Measurements from ENCODE around the gene UBD.

The UBD gene

GRCh38 chr6:29561606-29562181 is 2.2 kb upstream of the UBD start:
- DNase-seq (ENCODE audit: low read depth in 2 of 3, low spot score in 2 of 3), result no peak

DNA sequence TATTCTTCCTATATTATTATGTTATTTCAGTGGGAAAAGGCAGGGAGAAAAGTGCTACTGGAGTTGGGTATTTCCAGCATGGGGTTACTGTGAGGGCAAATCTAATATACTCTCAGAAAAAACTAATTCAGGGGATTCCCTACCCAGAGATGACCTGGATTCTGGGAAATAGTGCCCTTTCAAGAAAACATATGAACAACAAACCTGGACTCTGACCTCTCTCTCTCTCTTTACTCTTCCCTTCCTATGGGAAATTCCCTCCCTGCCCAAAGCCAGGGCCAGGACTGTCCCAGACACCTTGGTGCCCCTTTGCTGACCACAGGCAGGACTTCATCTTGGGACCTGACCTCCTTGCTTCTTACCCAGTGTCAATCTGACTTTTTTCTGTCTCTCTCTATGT is 1.6 kb upstream of the UBD start:
- DNase-seq (ENCODE audit: low read depth in 2 of 3, low spot score in 2 of 3), result no peak

GRCh38 chr6:29558439-29559079 is 973 bp downstream of the UBD start:
- no peak for DNase-seq (ENCODE audit: low read depth in 2 of 3, low spot score in 2 of 3)

DNA sequence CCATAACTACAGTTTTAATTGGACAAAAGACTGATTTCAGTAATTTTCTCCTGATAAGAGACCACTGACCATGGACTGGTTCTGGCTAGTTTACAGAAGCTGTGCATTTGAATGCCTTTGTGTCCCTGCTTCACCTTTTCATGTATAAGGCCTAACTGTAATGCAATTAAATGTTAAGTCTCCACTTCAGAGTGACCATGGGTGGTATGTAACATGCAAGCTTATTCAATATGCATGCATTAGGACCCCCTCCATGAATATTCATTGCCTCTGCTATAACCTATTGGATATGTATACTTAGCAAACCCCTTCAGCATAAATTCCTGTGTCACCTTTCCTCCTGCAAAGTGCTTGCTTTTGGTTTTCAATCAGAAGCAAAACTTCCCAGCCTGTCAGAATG is 2.2 kb downstream of the UBD start:
- no peak for DNase-seq (ENCODE audit: low read depth in 2 of 3, low spot score in 2 of 3)

DNA sequence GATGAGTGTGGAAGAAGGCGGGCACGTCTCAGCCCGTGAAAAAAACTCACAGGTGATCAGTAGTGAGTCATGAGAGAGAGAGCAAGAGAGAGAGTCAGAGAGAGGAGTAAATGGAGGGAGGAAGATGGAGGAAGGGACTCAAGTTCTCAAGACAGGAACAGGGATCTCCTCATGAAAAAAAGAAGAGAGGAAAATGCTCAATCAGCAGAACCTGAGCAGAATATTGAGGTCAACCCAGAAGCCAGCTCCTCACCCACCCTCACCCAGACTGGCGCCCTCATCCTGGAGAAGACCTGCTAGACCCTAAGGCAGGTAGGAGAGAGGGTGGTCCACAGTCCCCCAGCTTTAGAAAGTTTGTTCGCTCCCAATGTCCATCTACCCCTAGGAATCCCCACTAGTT is 4.8 kb downstream of the UBD start:
- no peak for DNase-seq (ENCODE audit: low read depth in 2 of 3, low spot score in 2 of 3)

DNA sequence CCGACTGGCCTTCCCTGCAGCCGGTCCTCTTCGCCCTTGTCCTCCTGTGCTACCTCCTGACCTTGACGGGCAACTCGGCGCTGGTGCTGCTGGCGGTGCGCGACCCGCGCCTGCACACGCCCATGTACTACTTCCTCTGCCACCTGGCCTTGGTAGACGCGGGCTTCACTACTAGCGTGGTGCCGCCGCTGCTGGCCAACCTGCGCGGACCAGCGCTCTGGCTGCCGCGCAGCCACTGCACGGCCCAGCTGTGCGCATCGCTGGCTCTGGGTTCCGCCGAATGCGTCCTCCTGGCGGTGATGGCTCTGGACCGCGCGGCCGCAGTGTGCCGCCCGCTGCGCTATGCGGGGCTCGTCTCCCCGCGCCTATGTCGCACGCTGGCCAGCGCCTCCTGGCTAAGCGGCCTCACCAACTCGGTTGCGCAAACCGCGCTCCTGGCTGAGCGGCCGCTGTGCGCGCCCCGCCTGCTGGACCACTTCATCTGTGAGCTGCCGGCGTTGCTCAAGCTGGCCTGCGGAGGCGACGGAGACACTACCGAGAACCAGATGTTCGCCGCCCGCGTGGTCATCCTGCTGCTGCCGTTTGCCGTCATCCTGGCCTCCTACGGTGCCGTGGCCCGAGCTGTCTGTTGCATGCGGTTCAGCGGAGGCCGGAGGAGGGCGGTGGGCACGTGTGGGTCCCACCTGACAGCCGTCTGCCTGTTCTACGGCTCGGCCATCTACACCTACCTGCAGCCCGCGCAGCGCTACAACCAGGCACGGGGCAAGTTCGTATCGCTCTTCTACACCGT is 6.1 kb downstream of the UBD start:
- no peak for DNase-seq (ENCODE audit: low read depth in 2 of 3, low spot score in 2 of 3)

GRCh38 chr6:29552512-29553051 is 7.0 kb downstream of the UBD start:
- DNase-seq (ENCODE audit: low read depth in 2 of 3, low spot score in 2 of 3), result no peak

GRCh38 chr6:29547573-29547972 is 12.0 kb downstream of the UBD start:
- no peak for DNase-seq (ENCODE audit: low read depth in 2 of 3, low spot score in 2 of 3)

DNA sequence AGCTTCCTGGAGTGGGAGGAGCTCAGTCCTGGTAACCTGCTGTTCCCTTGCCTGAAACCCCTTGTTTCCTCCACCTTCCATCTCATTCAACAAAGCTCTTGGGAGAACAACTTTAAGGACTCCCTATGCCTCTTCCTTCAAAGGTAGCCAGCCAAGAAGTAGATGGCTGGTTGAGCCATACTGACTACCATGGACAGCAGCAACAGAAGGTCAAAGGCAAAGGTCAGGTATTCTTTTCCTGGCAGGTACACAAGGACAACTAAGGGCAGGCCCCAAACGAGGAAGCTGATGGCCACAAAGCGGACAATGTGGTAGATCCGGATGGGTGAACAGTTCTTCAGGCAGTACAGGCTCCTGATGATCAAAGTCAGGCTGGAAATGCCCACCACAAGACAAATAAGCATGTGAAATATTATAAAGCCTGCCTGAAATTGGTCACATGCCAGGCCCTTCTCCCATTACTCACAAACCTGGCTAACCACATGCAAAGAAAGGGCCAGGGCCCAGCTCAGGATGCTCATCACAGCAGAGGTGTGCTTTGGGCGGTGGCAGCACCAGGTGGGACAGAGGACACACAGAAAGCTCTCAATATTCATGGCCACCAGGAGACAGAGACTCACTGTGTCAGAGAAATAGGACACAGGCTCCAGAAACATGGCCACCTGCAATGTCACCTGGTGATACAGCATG is 21.7 kb downstream of the UBD start:
- DNase-seq (ENCODE audit: low read depth in 2 of 3, low spot score in 2 of 3), result no peak

DNA sequence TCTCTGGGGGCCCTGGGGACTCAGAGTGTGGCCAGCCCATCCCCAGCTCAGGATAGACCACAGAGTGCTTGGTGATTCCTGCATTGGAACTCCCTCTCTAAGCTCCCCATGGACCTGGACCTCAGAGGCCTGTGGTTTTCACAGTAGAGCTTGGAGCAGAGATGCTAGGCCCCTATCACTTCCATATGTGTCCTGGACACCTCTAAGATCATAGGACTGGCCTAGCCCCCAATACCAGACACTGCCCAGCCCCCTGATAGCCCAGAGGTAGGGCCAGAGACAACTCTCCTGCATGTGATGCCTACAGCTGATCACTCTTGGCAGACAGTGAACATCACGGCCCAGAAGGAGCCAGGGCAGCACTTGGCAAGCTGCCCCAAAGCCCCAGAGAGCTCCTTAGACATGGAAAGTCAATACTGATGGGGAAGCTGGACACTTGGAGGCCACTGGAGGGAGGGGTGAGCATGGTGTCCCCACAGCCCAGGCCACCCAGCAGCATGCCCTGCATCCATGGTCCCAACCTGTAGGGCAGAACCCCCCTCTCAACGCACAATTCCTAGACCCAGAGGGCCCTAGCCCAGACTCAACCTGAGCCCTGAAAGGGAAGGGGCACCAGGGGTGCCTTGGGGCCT is 27.1 kb downstream of the UBD start:
- no peak for DNase-seq (ENCODE audit: low read depth in 2 of 3, low spot score in 2 of 3)

DNA sequence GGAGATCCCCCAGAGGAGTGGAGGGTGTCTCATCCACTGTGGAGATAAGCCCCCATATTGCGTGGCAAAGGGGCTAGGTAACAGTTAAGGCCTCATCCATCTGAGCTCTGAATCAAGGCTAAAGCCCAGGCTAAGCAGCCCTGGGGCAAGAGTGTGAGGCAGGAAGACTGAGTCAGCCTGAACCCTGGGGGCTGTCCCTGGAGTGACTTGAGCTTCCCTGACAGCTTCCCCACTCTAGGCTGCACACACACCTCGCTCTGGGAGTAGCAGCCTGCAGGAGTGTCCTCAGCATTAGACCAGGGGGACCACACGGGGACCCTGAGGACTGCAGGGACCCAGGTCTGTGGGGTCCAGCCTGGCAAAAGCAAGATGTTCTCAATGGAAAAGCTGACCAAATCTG is 27.9 kb downstream of the UBD start:
- DNase-seq (ENCODE audit: low read depth in 2 of 3, low spot score in 2 of 3), result no peak

DNA sequence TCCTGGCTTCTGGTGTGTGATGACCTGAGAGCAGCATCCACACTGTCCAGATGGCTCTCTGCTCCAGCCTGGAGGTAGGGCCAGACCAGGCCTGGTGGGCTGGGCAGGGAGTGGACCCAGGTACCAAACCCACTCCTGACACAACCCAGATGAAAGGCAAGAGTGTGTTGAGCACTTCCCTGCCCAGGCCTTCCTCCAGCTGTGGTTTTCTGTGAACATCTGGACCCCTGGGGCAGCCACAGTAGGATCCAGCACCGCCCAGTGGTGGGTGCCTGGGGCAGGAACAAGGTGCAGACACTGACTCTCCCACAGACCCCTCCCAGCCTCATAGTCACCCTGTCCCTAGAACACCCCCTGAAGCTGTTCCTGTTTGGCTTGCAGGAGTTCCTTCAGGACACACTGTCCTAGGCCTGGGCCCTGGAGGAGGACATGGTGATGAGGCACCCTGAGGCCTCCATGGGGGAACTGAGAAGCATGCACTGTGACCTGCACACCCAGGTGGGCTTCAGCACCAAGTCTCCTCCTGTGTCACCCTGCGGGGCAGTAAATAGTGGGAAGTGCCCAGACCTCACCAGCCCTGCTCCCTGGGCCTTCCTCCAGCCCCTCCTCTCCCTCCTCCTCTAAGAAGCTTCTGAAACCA is 28.7 kb downstream of the UBD start:
- DNase-seq (ENCODE audit: low read depth in 2 of 3, low spot score in 2 of 3), result no peak

DNA sequence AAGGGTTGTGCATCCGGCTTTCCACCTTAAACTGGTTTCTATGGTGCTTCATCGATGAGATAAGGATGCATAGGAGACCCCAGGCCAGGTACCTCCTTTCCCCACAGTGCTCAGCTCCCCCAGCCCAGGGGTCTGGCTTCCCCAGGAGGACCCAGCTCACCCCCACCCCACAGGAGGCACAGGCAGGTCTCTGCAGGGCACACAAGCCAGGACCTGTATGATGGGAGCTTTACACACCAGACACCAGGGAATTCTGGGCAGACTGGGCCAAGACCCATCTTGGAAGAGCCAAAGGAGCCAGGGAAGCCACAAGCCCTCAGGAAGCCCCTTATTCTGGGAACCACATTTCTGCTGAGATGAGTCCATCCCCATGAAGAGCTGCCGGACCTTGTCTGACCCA is 29.6 kb downstream of the UBD start:
- DNase-seq (ENCODE audit: low read depth in 2 of 3, low spot score in 2 of 3), result no peak

DNA sequence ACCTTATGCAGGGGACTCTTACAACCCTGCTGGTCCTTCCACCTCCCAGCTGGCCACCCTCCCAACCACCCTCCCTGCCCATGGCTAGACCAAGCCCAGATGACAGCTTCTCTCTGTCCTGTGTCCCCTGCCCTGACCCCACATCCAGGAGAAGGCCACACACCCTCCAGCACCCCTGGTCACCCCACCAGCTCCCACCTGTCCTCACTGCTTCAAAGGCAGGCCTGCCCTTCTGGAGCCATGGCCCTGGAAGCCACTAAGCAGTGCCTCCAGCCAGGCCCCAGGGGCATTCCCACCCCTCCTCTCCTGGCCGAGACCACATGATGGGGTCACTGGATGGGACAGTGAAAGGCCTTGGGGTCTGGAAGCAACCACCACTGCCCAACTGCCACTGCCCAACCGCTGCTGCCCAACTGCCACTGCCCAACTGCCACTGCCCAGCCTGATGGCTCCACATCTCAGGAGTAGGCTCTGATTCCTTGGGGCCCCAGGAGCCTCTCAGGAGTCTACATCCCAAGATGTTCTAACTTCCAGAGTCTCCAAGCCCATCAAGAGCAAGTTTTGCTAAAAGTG is 30.5 kb downstream of the UBD start:
- DNase-seq (ENCODE audit: low read depth in 2 of 3, low spot score in 2 of 3), result no peak

DNA sequence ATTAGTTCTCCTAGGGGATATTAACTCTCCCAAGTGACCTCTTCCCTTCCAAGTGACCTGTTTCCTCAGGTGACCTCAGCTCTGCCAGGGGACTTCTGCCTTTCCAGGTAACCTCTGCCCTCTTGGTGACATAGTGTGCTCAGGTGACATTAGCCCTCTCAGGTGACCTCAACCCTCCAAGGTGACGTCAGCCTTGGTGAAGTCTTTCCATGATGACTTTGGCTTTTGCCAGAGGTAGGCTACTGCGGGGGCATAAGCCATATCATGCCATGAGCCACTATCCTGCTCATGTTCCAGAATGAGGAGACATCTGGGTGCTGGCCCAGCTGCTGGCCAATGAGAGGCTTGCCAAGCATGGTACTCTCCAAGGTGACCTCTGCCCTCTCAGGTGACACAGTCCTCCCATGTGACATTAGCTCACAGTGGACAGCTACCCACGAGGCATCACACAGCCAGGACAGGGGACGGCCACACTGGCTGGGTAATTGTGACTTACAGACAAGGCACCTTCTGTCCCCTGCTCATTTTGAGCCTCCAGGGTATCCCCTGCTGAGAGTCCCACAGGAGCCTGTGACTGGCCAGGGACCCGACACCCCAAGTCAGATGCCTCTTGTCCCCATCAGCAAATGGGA is 31.1 kb downstream of the UBD start:
- no peak for DNase-seq (ENCODE audit: low read depth in 2 of 3, low spot score in 2 of 3)

DNA sequence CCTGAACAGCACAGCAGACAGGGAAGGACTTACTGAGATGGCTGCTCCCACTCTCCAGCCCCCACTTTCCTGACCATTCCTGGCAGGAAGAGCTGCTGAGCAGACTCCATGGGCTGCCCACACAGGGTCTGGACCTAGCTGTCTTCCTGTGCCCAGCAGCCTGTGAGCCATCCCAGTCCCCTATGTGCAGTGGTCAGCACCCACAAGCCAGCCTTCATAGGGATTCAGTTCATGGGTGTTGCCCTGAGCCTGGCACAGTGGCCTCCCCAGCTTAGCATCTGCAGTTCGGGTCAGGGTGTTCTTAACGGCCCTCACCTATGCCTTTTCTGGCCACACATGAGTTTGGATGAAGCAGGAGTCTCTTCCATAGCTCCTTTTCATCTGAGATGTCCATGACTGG is 32.0 kb downstream of the UBD start:
- no peak for DNase-seq (ENCODE audit: low read depth in 2 of 3, low spot score in 2 of 3)

DNA sequence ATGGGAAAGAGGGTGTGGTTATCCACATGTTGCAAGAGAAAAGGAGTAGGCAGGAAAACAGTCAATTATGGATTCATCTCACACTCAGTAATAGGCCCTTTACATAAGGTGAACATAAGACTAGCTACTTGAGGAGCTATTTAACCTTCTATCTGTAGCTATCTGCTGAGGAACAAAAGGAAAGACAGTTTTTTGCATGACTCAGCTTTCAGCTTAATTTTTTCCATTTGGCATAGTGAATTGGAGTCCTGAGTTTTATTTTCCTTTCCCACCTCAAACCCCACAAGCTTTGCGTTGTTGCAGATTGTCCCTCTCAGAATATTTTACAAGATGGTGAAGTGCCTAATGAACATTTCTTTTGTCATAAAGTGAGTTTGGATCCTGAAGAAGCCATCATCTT is 32.4 kb downstream of the UBD start:
- DNase-seq (ENCODE audit: low read depth in 2 of 3, low spot score in 2 of 3), result no peak

- no peak for DNase-seq (ENCODE audit: low read depth in 2 of 3, low spot score in 2 of 3)
Observed at GRCh38 chr6:29525311-29525639, 34.3 kb downstream of the UBD start.

DNA sequence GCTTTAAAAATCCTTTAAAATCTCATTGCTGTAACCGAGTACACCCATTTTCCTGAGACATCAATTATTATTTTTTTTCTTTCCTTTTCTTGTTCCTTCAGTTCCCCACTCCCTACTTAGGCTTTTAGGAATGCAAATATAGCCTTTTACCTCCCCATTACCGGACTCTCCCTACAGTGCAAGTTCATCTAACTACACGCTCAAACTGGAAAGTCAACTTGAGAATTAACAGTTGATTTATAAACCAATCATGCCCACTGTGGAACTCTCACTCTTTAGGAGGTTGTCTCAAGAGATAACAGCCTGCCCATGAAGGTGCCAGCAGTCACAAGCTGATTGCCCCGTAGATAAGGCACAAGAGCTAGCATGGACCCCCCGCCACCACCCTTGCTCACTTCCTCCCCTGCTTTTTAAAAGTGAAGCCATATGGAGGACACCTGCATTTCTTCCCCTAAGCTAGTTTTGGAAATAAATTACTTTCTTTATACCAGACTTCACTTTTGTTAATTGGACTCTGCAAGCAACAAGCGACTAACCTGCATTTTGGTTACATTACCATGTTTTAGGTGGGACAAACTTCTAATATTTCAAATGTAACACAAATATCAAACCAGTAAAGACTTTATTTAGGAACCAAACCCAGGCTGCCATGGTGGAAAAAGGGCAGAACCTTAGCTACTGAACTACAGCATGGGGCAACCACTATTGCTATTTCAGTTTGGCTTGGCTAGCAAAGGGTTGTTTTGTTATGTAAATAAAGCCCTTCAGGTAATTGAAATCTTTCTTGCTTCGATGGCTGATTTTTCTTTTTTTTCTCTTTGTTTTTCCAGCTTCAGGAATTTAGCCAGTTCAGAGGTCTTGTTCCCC is 34.9 kb downstream of the UBD start:
- DNase-seq (ENCODE audit: low read depth in 2 of 3, low spot score in 2 of 3), result no peak

All from activated CD8-positive, alpha-beta memory T cell treated with anti-CD3 and anti-CD28 coated beads for 48 hours (primary cell).